Type B pancreatic cell (in vitro differentiated cells): ENCODE measurements around the gene PPP1R7. TPM values are rescaled to one million over a fixed set of nuclear protein-coding genes. Genes with fewer than 3 reads are reported as not detected.

Source experiments
- DNase-seq: peaks from one replicate; pipeline ENCODE4 v3.0.0; 2021; ENCODE audit warnings: mixed read lengths; ENCODE audit not compliant: unreplicated experiment; ENCODE audit errors: extremely low spot score
- H3K27ac Mint-ChIP-seq: 2 replicates; pipeline ENCODE4 v1.8.0; 2021; ENCODE audit warnings: mild to moderate bottlenecking, mixed read lengths
- H3K27me3 Mint-ChIP-seq: 2 replicates; pipeline ENCODE4 v1.8.0; 2021; ENCODE audit warnings: mixed read lengths
- H3K36me3 Mint-ChIP-seq: 2 replicates; pipeline ENCODE4 v1.8.0; 2021; ENCODE audit warnings: mixed read lengths
- H3K4me1 Mint-ChIP-seq: one replicate; pipeline ENCODE4 v1.8.0; 2021; ENCODE audit warnings: mixed read lengths; ENCODE audit not compliant: unreplicated experiment
- H3K4me3 Mint-ChIP-seq: 2 replicates; pipeline ENCODE4 v1.8.0; 2021; ENCODE audit warnings: mild to moderate bottlenecking, mixed read lengths
- H3K9me3 Mint-ChIP-seq: 2 replicates; pipeline ENCODE4 v1.8.0; 2021; ENCODE audit warnings: mixed read lengths
- CTCF ChIP-seq: fragments of 200-600 bp; sonication (generic); conservative IDR thresholded peaks from 2 replicates; pipeline ENCODE4 v1.5.0; 2021; ENCODE audit warnings: antibody characterized with exemption, mild to moderate bottlenecking
- total RNA-seq: library from RNA; stranded (reverse); gene quantifications from 2 replicates; pipeline ENCODE4 v1.2.1, GENCODE V29; 2021; ENCODE audit warnings: low replicate concordance

The PPP1R7 gene
- total RNA-seq, 1 donor from 2014 or later, result 50.7 TPM

- DNase-seq, result no peak
- Mint-ChIP-seq H3K36me3 (no peaks in the 10 kb centered on the region), H3K4me3 (no peak overlapping the region), H3K4me1 (no peaks in the 10 kb centered on the region), H3K27ac (no peak overlapping the region), H3K27me3 (no peaks in the 10 kb centered on the region), H3K9me3 (no peaks in the 10 kb centered on the region)
- no peak for TF ChIP-seq CTCF
Measured at GRCh38 chr2:241199897-241200821, 49.9 kb downstream of the PPP1R7 start.

- Mint-ChIP-seq H3K4me3 (no peak overlapping the region), H3K27me3 (no peaks in the 10 kb centered on the region)
- DNase-seq, result no peak
Measured at GRCh38 chr2:241200822-241201395, 50.6 kb downstream of the PPP1R7 start.

GRCh38 chr2:241201445-241202267 lies 51.4 kb downstream of the PPP1R7 start:
- no peaks in the 10 kb centered on the region for H3K9me3 Mint-ChIP-seq
- TF ChIP-seq CTCF, result no peak
- no peak overlapping the region for H3K27ac Mint-ChIP-seq
- DNase-seq, result no peak
- no peaks in the 10 kb centered on the region for H3K4me1 Mint-ChIP-seq
- H3K27me3 Mint-ChIP-seq, result no peaks in the 10 kb centered on the region
- H3K36me3 Mint-ChIP-seq, result no peaks in the 10 kb centered on the region
- H3K4me3 Mint-ChIP-seq, result no peak overlapping the region

More at GRCh38 chr2:241200822-241201395, 50.6 kb downstream of the PPP1R7 start:
- no peak for TF ChIP-seq CTCF
- Mint-ChIP-seq H3K36me3 (no peaks in the 10 kb centered on the region), H3K9me3 (no peaks in the 10 kb centered on the region), H3K4me1 (no peaks in the 10 kb centered on the region), H3K27ac (no peak overlapping the region)

- no peak overlapping the region for H3K27ac Mint-ChIP-seq
- no peak for TF ChIP-seq CTCF
- H3K4me3 Mint-ChIP-seq, result no peak overlapping the region
Measured at GRCh38 chr2:241202268-241202585, 52.0 kb downstream of the PPP1R7 start.

GRCh38 chr2:241202681-241203080 lies 52.4 kb downstream of the PPP1R7 start:
- no peaks in the 10 kb centered on the region for H3K9me3 Mint-ChIP-seq
- no peak for DNase-seq
- H3K36me3 Mint-ChIP-seq, result no peaks in the 10 kb centered on the region
- no peak overlapping the region for H3K4me3 Mint-ChIP-seq
- H3K4me1 Mint-ChIP-seq, result no peaks in the 10 kb centered on the region
- TF ChIP-seq CTCF, result no peak
- H3K27ac Mint-ChIP-seq, result no peak overlapping the region
- H3K27me3 Mint-ChIP-seq, result no peaks in the 10 kb centered on the region

More at GRCh38 chr2:241202268-241202585, 52.0 kb downstream of the PPP1R7 start:
- no peak for DNase-seq
- Mint-ChIP-seq H3K4me1 (no peaks in the 10 kb centered on the region), H3K36me3 (no peaks in the 10 kb centered on the region), H3K27me3 (no peaks in the 10 kb centered on the region), H3K9me3 (no peaks in the 10 kb centered on the region)
